Liver (tissue), 3 donors: ENCODE results near the gene KMT5B.

ENCODE experiments used
- FOXA1 ChIP-seq: IDR thresholded peaks from 2 replicates; pipeline ENCODE4 v1.6.1; 2016; ENCODE audit warnings: antibody characterized with exemption
- GABPA ChIP-seq, 2 donors: IDR thresholded peaks in 1 of 2; conservative IDR thresholded peaks in 1 of 2; 2 replicates each; pipeline ENCODE4 v1.6.1; 2016; ENCODE audit warnings: antibody characterized with exemption in 2 of 2, mild to moderate bottlenecking in 1 of 2, moderate library complexity in 1 of 2
- RAD21 ChIP-seq, 2 donors: IDR thresholded peaks; 2 replicates each; pipeline ENCODE4 v1.6.1; 2016; ENCODE audit warnings: antibody characterized with exemption in 2 of 2, mild to moderate bottlenecking in 2 of 2
- TF ChIP-seq, protein P1 (sequence below): fragments of 150-350 bp; IDR thresholded peaks from 2 replicates; pipeline ENCODE4 v1.5.1; 2017; ENCODE audit warnings: improper control_type of control experiment, low read depth, low read length; ENCODE audit not compliant: missing input control
- donor health status: healthy.
- donor health status: healthy.

DNA sequence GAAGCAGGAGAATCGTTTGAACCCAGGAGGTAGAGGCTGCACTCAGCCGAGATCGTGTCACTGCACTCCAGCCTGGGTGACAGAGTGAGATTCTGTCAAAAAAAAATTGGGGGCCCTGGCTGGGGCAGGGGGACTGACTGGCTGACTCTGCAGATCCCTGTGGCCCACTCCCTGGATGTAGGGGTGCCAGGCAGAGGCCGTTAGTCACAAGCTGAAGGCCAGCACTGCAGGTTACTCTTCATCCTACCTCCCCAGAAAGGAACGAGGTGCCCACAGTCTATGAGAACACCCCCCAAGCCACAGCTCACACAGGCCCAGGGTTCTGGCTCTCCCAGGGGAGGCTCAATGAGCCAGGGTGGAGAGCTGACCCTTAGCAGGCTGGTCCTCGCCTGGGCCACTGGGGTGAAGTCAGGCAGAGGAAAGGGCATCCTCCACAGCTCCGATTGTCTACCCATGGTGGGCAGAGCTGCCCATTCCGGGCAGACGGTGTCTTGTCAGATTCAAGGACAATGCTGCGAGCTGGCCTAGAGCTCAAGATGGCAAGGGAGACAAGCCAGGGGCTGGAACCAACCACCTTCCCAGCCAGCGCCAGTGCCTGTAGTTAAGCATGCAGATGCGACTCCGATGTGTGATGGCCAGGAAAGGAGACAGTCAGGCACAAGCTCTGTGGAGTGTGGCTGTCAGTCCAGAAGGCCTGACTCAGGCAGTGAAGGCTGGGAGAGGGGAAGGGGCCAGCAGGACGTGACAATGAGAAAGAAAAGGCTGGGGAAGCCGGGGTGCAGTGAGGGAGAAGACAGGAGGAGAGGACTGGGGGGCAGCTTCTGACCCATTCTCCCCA is 46.2 kb upstream of the KMT5B start:
- TF ChIP-seq, protein P1, sequence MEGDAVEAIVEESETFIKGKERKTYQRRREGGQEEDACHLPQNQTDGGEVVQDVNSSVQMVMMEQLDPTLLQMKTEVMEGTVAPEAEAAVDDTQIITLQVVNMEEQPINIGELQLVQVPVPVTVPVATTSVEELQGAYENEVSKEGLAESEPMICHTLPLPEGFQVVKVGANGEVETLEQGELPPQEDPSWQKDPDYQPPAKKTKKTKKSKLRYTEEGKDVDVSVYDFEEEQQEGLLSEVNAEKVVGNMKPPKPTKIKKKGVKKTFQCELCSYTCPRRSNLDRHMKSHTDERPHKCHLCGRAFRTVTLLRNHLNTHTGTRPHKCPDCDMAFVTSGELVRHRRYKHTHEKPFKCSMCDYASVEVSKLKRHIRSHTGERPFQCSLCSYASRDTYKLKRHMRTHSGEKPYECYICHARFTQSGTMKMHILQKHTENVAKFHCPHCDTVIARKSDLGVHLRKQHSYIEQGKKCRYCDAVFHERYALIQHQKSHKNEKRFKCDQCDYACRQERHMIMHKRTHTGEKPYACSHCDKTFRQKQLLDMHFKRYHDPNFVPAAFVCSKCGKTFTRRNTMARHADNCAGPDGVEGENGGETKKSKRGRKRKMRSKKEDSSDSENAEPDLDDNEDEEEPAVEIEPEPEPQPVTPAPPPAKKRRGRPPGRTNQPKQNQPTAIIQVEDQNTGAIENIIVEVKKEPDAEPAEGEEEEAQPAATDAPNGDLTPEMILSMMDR: no peak
- TF ChIP-seq GABPA (IDR thresholded peaks at IDR 0.05 in 1 of 2, conservative IDR thresholded peaks at IDR 0.05 in 1 of 2) (no peak), FOXA1 (no peak), RAD21 (IDR thresholded peaks at IDR 0.05) (no peak)
